ENCODE measurements around the gene ZNF358.
A peak's percentile ranks its signal among the peaks of the same experiment; 100 is the strongest.

ZNF358 gene

DNA sequence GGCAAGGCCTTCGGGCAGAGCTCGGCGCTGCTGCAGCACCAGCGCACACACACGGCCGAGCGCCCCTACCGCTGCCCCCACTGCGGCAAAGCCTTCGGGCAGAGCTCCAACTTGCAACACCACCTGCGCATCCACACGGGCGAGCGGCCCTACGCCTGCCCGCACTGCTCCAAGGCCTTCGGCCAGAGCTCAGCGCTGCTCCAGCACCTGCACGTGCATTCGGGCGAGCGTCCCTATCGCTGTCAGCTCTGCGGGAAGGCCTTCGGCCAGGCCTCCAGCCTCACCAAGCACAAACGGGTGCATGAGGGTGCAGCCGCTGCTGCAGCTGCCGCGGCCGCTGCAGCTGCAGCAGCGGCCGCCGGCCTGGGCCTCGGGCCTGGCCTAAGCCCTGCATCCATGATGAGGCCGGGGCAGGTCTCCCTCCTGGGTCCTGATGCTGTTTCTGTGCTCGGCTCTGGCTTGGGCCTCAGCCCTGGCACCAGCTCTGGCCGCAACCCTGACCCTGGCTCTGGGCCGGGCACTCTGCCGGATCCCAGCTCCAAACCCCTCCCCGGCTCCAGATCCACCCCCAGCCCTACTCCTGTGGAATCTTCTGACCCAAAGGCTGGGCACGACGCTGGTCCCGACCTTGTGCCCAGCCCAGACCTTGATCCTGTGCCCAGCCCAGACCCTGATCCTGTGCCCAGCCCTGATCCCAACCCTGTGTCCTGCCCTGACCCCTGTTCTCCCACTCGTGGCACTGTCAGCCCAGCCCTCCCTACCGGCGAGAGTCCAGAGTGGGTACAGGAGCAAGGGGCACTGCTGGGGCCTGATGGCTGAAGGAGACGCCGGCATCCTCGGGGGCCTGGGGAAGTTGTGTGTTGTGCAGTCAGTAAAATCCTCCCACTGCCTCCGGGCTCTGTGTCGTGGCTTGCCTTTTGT is 4.5 kb downstream of the ZNF358 start:
- DNase-seq (ENCODE audit: low read depth), result no peak

DNA sequence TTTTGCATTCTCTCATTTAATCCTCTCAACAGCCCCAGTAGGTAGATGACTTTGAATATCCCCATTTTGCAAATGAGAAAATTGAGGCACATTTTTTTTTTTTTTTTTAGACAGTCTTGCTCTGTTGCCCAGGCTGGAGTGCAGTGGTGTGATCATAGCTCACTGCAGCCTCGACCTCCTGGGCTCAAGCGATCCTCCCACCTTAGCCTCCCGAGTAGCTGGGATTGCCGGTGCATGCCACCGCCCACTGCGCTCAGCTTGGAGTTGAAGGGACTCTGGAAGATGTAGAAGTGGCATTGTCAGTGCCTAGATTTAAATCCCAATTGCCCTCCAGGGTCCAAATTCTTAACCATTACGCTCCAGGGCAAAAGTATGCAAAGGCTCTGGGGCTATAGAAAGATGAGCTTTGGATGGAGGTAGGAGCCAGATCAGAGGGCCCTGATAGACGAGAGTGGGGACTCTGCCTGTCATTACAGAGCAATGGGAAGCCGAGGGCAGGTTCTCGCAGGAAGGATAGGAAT is 5.7 kb downstream of the ZNF358 start:
- DNase-seq (ENCODE audit: low read depth), result no peak

DNA sequence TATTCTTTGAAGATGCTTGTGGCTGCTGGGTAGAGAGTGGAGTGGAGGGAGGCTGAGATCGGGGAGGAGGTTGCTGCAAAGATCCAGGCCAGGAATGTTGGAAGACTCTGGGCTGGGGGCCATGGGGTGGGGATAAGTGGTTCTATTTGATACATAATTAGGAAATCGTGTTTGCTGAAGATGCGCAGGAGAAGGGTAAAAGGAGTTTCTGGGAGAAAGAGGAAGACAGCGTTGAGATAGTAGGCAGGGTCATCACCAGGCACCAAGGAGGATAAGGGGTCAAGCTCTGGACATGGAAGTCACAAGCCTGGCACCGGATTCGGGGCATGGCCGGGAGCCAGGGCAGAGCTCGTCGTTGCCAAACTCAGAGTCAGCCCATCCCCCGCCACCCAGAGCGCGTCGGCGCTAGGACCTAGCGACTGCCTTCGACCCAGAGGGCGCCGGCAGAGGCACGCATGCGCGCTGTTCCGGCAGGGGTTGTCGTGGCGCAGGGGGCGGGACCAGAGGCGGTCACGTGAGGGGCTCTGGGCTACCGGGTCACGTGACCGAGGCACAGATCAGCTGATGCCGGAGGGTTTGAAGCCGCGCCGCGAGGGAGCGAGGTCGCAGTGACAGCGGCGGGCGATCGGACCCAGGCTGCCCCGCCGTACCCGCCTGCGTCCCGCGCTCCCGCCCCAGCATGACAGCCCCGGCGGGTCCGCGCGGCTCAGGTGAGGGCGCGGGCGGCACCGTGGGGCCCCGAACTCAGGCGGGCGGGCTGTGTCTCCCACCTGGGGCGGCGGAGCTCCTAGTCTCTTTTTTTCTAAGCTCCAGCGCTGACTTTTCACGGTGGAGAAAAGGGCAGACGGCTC is 6.4 kb downstream of the ZNF358 start, which contains the start of gene MCOLN1:
Gene MCOLN1, plus strand, starts transcription at position 553 of the 851 bp plus-strand sequence. Its CDS starts 127 bp downstream, at position 680.
- peak; percentile 97 for DNase-seq (ENCODE audit: low read depth)

DNA sequence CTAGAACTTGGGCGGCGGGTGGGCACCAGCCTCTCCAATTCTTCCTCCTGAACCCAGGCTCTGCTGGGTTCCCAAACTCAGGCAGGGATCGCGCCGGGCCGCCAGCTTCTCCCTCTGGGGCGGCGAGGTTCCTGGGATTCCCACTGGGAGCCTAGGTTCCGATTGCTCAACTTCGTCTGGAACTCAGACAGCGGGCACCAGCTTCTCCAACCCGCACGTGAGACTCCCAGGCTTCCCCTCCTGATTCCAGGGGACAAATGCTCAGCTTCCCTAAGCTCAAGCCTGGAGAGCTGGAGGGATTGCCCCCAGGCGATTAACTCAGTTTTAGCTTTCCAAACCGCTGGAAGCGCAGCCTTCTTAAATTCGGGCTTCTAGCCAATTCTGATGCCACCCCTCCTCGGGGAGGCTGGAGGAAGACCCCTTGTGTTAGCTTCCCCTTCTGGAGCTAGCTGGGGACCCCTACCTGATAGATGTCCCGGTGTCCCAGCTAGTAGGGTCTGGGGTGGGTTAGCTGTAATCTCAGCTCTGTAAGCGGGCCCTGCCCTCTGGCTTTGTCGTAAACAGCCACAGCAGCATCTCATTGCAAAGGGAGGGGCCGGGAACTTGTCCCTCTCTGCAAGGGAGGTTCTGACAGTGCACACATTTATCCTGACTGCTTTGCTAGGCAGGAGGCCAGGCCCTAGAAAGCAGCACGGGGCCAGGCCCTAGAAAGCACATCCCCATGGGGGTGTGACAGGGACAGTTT is 7.2 kb downstream of the ZNF358 start:
- DNase-seq (ENCODE audit: low read depth), result peak; percentile 41

DNA sequence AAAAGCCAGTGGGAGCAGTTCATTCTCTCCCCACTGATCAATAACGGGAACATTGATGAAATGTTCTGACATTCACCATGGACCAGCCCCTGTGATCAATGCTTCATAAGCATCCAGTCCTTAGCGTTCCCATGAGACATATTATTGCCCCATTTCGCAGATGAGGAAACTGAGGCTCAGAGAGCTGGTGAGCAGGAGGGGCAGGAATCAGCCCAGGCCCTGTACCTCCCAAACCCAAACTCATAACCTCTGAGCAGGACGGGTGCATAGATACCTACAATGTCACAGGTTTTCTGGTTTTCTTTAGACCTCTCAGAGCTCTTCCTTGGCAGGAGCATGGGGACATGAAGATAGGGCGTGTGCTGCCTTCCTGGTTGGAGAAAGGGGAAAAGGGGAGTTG is 8.6 kb downstream of the ZNF358 start:
- no peak for DNase-seq (ENCODE audit: low read depth)

DNA sequence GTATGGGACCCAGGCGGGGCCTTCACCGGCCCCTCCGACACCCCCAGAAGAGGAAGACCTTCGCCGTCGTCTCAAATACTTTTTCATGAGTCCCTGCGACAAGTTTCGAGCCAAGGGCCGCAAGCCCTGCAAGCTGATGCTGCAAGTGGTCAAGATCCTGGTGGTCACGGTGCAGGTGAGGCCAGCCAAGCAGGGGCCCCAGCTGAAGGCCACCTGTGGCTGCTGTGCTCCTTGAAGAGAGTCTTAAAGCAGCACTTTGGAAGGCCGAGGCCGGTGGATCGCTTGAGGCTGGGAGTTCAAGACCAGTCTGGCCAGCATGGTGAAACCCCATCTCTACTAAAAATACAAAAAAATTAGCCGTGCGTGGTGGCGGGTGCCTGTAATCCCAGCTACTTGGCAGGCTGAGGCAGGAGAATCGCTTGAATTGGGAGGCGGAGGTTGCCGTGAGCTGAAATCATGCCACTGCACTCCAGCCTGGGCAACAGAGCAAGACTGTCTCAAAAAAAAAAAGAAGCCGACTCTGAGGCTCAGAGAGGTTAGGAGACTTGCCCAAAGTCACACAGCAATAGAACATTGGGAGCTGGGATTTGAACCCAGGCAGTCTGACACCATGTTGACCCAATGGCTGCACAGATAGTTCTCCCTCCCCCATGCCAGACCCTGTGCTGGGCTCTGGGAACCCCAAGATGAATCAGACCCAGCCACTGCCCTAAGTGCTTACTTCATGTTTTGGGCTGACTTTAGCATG is 9.3 kb downstream of the ZNF358 start:
- no peak for DNase-seq (ENCODE audit: low read depth)

DNA sequence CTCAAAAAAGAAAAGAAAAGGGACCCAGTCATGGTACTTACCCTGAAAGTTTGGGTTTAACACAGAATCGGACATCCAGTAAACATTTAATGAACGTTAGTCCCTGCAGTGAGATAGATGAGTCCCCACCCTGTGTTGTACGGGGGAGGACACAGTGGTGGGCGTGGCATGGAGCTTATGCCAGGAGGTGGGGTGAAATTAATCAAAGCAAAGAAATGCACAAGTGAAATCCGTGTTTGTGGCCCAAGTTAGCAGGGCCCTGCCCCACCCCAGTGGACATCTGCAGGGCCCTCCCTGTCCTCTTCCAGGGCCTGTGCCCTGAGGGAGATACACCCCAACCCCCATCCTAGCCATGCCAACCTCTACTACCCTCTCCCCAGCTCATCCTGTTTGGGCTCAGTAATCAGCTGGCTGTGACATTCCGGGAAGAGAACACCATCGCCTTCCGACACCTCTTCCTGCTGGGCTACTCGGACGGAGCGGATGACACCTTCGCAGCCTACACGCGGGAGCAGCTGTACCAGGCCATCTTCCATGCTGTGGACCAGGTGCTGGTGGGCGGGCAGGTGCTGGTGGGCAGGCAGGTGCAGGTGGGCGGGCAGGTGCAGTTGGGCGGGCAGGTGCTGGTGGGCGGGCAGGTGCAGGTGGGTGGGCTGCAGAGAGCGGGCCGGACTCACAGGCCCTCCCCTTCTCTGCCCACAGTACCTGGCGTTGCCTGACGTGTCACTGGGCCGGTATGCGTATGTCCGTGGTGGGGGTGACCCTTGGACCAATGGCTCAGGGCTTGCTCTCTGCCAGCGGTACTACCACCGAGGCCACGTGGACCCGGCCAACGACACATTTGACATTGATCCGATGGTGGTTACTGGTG is 10.4 kb downstream of the ZNF358 start:
- DNase-seq (ENCODE audit: low read depth), result no peak

DNA sequence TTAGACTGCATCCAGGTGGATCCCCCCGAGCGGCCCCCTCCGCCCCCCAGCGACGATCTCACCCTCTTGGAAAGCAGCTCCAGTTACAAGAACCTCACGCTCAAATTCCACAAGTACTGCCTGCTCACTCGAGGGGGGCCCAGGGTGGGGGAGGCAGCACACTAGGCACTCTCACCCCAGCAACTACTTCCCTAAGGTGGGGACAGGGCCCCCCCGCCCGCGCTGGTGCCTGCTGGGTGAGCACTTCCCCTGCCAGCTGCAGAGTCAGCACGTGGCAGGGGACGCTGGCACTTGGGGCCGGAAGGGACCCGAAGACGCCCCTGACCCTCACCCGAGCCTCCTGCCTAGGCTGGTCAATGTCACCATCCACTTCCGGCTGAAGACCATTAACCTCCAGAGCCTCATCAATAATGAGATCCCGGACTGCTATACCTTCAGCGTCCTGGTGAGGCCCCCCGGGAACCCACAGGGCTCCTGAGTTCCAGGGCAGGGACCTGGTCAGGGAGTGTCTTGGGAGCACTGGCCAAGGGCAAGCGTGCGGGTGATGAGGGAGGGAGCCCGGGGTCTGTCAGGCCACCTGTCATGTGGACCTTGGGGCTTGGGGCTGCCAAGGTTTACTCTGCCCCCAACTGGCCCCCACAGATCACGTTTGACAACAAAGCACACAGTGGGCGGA is 11.8 kb downstream of the ZNF358 start:
- no peak for DNase-seq (ENCODE audit: low read depth)

DNA sequence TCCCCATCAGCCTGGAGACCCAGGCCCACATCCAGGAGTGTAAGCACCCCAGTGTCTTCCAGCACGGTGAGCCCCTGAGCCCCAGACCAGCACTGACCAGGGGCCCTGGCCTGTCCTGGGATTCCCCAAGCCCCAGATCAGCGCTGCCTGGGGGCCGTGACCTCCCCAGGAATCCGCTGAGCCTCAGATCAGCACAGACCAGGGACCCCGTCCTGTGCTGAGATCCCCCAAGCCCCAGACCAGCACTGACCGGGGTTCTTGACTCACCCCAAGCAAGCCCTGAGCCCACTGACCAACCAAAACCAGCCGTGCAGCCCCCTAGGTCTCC is 12.3 kb downstream of the ZNF358 start:
- DNase-seq (ENCODE audit: low read depth), result no peak

DNA sequence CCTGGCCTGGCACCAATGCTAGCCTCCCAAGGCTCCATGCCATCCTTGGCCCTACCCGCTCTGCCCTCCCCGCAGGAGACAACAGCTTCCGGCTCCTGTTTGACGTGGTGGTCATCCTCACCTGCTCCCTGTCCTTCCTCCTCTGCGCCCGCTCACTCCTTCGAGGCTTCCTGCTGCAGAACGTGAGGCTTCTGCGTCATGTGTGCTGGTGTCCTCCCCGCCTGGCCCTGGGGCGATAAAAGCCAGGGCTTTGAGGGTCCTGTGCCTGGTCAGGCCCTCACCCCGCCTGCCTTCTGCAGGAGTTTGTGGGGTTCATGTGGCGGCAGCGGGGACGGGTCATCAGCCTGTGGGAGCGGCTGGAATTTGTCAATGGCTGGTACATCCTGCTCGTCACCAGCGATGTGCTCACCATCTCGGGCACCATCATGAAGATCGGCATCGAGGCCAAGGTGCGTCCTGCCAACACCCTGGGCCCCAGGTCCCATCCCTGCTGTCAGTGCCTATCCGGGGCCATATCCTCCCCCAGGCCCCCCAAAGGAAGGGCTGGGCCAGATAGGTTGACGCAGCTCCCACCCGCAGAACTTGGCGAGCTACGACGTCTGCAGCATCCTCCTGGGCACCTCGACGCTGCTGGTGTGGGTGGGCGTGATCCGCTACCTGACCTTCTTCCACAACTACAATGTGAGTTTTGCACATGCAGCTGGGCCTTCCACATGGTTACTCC is 12.8 kb downstream of the ZNF358 start:
- DNase-seq (ENCODE audit: low read depth), result no peak

DNA sequence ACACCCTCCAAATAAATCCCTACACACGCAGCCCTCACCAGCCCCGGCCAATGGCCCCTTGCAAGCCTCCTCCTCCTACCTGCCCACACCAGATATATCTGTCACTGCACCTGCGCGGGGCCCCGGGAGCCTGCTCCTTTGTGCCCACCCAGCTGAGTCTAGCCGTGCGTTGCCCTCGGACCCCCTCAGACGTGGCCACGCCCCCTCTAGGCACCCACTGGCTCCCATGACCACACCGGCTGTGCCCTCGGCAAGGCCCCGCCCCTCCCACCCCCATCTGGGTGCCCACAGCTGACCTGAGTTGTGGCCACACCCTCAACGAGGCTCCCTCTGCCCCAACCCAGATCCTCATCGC is 13.3 kb downstream of the ZNF358 start:
- DNase-seq (ENCODE audit: low read depth), result no peak

DNA sequence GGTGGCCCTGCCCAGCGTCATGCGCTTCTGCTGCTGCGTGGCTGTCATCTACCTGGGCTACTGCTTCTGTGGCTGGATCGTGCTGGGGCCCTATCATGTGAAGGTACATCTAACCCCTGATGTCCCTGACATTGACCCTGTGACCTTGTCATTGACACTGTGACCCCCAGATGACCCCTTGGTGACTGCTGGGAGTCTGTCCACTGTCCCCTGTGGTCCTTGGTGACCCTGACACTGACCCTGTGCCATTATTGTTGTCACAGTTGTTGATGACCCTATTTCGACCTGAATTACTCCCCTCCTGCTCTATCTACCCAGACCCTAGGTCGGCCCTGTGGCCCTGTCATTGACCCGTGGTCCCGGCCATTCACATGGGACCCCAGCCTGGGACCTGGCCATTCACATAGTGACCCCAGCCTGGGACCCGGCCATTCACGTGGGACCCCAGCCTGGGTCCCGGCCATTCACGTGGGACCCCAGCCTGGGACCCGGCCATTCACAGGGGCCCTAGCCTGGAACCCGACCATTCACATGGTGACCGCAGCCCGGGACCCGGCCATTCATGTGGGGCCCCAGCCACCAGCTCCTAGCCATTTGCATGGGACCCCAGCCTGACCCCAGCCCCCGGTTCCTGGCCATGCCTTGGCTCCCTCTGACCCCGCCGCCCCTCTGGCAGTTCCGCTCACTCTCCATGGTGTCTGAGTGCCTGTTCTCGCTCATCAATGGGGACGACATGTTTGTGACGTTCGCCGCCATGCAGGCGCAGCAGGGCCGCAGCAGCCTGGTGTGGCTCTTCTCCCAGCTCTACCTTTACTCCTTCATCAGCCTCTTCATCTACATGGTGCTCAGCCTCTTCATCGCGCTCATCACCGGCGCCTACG is 13.9 kb downstream of the ZNF358 start:
- DNase-seq (ENCODE audit: low read depth), result no peak

DNA sequence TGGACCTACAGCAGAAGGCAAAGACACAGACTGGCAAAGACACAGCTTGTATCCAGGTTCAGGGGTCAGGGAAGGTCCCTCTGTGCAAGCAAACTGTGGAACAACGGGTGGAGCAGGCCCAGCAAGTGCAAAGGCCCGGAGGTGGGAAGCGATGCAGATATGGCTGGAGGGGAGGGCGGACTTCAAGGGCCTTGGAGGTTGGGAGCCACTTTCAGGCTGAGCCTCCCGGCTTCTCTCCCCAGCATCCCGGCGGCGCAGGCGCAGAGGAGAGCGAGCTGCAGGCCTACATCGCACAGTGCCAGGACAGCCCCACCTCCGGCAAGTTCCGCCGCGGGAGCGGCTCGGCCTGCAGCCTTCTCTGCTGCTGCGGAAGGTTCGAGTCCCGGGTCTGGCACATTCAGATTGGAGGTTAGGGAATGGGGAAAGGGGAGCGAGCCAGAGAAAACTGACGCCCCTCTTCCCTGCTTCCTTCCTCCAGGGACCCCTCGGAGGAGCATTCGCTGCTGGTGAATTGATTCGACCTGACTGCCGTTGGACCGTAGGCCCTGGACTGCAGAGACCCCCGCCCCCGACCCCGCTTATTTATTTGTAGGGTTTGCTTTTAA is 17.5 kb downstream of the ZNF358 start:
- peak; percentile 64 for DNase-seq (ENCODE audit: low read depth)

DNA sequence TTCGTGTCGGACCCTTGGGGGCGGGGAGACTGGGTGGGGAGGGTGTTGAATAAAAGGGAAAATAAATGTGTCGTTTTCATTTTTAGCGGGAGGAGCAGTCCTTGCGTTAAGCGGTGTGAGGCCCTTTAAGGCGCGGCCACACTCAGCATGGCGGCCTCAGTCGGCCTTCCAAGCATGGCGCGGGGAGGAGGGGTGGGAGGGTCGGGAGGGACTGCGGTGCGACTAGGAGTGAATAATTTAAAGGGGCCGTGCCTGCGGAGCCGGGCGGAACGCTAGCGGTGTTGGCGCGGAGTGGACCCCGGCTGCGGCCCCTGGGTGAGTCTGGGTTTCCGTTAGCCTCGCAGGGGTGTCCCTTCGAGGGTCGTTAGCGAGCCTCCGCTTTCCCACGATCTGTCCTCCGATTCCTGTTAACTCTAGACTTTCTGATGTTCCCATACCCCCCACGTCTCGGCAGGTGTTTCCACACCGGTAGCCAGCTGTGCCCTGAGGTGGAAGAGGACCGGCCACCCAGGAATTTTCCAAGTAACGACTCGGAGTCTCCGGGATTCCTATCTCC is 18.1 kb downstream of the ZNF358 start:
- peak; percentile 88 for DNase-seq (ENCODE audit: low read depth)

DNA sequence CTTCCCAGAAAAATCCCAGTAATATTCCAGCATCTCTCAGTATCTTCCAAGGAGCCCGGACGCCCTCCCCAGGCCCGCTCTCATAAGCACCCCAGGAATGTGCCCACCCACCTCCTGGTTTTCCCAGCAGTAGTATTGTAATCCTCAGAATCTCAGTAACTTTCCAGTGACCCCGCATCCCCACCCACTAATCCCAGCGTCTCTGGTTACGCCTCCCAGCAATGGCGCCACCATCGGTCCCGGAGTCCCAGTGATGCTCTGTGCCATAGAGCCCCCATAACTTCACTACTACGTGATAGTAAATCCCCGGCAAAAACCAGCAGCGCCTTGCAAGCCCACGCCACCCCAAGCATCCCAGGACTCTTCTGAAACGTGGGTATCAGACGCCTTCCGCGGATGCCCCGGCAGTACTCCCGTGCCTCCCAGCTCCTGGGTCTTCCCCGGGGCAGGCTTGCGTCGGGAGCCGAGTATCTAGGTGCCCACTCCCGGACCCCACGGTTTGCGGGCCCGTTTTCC is 18.7 kb downstream of the ZNF358 start:
- DNase-seq (ENCODE audit: low read depth), result peak; percentile 93

DNA sequence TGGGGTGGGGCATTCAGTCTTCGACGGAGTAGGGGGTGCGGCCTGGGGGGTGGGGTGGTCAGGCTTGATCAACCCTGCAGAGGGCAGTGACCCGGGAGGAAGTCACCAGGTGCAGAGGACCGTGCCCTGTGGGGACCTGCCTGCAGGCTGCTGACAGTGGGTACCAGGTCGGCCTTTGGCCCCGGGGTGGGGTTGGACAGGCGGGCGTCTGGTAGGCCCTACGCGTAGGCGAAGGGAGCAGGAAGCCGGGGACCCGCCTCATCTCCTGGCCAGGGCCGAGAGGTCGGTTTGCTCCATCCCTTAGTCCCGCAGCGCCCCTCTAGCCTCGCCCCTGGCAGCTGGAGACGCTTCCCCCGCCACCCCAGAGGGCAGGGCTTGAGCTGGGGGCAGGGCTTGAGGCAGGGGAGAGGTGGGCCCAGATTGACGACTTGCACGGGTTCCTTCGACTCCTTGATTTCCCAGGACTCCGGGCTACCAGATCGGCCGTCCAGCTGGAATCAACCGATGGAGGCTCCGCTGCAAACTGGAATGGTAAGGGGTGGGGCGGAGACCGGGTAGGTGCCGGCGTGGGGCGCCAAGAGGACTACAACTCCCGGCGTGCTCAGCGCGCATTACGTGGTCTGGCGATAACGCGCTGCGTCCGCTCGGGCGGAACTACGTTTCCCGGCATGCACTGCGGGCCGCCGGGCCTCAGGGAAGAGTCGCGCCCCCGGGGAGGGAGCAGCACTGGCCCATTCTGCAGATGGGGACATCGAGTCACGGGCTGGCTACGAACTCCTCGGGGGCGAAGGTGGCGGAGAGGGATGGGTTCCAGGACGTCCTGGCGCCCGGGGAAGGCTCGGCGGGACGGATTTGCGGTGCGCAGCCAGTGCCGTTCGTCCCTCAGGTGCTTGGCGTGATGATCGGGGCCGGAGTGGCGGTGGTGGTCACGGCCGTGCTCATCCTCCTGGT is 19.4 kb downstream of the ZNF358 start, which contains the start of gene PNPLA6:
Gene PNPLA6, plus strand, starts transcription at position 671 of the 951 bp plus-strand sequence. Its CDS starts 72 bp downstream, at position 743.
- DNase-seq (ENCODE audit: low read depth), result peak; percentile 93
